ENCODE data around the gene SIRT7. TPM values are rescaled to one million over a fixed set of nuclear protein-coding genes. Genes with fewer than 3 reads are reported as not detected.

The SIRT7 gene
- total RNA-seq, 1 donor from 2014 or later, result 30.2 TPM

DNA sequence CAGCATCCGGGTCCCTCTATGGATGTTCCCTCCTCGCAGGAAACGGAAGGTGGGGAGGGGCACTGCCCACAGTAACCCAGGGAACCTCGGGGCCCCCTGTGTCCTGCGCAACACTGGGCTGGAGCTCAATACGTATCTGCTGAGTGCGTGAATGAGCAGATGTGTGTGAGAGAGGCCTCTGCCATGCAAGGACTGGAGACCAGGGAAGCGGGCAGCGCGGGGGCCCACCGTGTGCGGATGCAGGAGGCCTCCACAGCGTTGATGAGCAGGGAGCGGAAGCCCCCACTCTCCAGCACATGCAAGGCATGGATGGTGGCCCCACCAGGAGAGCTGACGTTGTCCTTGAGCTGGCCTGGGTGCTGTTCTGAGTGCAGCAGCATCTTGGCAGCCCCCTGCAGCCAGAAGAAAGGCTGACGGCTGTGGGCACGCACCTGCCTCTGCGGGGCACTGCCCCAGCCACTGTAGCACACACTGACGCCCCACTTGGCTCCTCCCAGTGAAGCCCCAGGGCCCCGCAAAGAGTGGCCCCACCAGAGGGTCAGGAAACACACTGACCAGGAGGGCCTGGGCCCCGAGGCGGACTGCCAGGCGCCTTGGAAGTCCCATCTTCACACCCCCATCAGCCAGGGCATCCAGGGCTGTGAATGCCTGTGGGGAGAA is 16.3 kb upstream of the SIRT7 start:
- H3K36me3 Mint-ChIP-seq (ENCODE audit: low read depth, unreplicated experiment), result peaks cover 10% of the 10 kb centered on the region
- H3K9ac ChIP-seq (ENCODE audit: low read length), result no peak overlapping the region
- H3K9me3 ChIP-seq (ENCODE audit: insufficient read depth, low read depth, low read length), result no peaks in the 10 kb centered on the region
- peak overlapping the region; percentile 41 for H3K27ac Mint-ChIP-seq (ENCODE audit: unreplicated experiment)
- peaks cover 6% of the 10 kb centered on the region for H3K4me1 ChIP-seq (ENCODE audit: insufficient read depth, low read length)
- H2AFZ ChIP-seq (ENCODE audit: low read depth, low read length), result no peak overlapping the region
- H3K4me3 Mint-ChIP-seq (ENCODE audit: unreplicated experiment), result no peak overlapping the region
- H3K4me2 ChIP-seq (ENCODE audit: low read length), result no peak overlapping the region
- no peaks in the 10 kb centered on the region for H3K9me3 Mint-ChIP-seq (ENCODE audit: unreplicated experiment)
- no peak overlapping the region for H3K27ac ChIP-seq (ENCODE audit: low read depth, low read length)
- FAIRE-seq (no peak), DNase-seq (ENCODE audit: low read depth) (no peak)
- H3K4me3 ChIP-seq (ENCODE audit: insufficient read depth, low read depth, low read length), result no peak overlapping the region
- peaks cover 5% of the 10 kb centered on the region for H3K4me1 Mint-ChIP-seq (ENCODE audit: low read depth, unreplicated experiment)
- H3K27me3 ChIP-seq (ENCODE audit: insufficient read depth, low read length), result no peaks in the 10 kb centered on the region
- H3K27me3 Mint-ChIP-seq (ENCODE audit: low read depth, unreplicated experiment), result peaks cover 3% of the 10 kb centered on the region
- TF ChIP-seq CTCF (IDR thresholded peaks at IDR 0.05; ENCODE audit: insufficient read depth, low read depth, low read length) (no peak), EZH2 (IDR thresholded peaks at IDR 0.05; ENCODE audit: insufficient read depth, low read length) (no peak)
- no peaks in the 10 kb centered on the region for H3K36me3 ChIP-seq (ENCODE audit: insufficient read depth, low read length)
- H4K20me1 ChIP-seq (ENCODE audit: insufficient read depth, low read length), result peaks cover 32% of the 10 kb centered on the region
- peaks cover 20% of the 10 kb centered on the region for H3K79me2 ChIP-seq (ENCODE audit: insufficient read depth, low read length)

DNA sequence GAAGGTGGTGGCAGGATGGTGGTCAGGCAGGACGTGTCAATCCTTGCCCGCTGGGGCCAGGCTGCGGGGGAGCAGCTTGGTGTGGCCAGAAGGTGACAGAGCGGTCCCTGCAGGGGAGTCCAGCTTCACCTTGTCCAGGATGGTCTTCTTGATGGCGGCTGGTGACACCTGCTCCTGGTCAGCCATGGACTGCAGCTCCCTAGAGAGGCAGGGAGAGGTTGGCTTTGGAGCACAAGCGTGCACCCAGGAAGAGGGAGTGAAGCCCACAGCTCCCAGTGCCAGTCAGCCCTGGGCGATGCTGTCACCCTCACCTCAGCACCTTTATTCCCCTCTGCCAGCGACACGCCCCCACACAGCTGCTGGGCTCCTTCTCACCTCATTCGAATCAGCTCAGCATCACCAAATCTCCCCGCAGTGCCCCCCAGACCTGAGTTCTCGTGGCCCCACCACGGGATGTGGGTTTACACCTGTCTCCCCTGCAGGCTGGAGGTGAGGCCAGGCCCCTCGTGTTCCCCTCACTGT is 15.3 kb upstream of the SIRT7 start:
- peak overlapping the region; percentile 40 for H3K4me3 Mint-ChIP-seq (ENCODE audit: unreplicated experiment)
- H3K36me3 Mint-ChIP-seq (ENCODE audit: low read depth, unreplicated experiment), result peaks cover 10% of the 10 kb centered on the region
- no peak for FAIRE-seq

More for the DNA sequence above, 15.3 kb upstream of the SIRT7 start:
- Histone ChIP-seq H3K27ac (ENCODE audit: low read depth, low read length) (no peak overlapping the region), H4K20me1 (ENCODE audit: insufficient read depth, low read length) (peaks cover 37% of the 10 kb centered on the region), H3K9ac (ENCODE audit: low read length) (no peak overlapping the region), H3K36me3 (ENCODE audit: insufficient read depth, low read length) (no peaks in the 10 kb centered on the region), H3K9me3 (ENCODE audit: insufficient read depth, low read depth, low read length) (no peaks in the 10 kb centered on the region), H3K4me3 (ENCODE audit: insufficient read depth, low read depth, low read length) (no peak overlapping the region), H3K27me3 (ENCODE audit: insufficient read depth, low read length) (no peaks in the 10 kb centered on the region), H3K4me1 (ENCODE audit: insufficient read depth, low read length) (peaks cover 13% of the 10 kb centered on the region), H3K4me2 (ENCODE audit: low read length) (no peak overlapping the region), H3K79me2 (ENCODE audit: insufficient read depth, low read length) (peaks cover 20% of the 10 kb centered on the region), H2AFZ (ENCODE audit: low read depth, low read length) (no peak overlapping the region)
- DNase-seq (ENCODE audit: low read depth), result no peak
- TF ChIP-seq EZH2 (IDR thresholded peaks at IDR 0.05; ENCODE audit: insufficient read depth, low read length) (no peak), CTCF (IDR thresholded peaks at IDR 0.05; ENCODE audit: insufficient read depth, low read depth, low read length) (no peak)
- Mint-ChIP-seq H3K4me1 (ENCODE audit: low read depth, unreplicated experiment) (peaks cover 5% of the 10 kb centered on the region), H3K27ac (ENCODE audit: unreplicated experiment) (no peak overlapping the region), H3K27me3 (ENCODE audit: low read depth, unreplicated experiment) (no peaks in the 10 kb centered on the region), H3K9me3 (ENCODE audit: unreplicated experiment) (no peaks in the 10 kb centered on the region)
